HepG2 (cell line): ENCODE data around the gene PGPEP1. TPM values are rescaled to one million over a fixed set of nuclear protein-coding genes. Genes with fewer than 3 reads are reported as not detected.

Experiments used
- AHR ChIP-seq: IDR thresholded peaks from 2 replicates; pipeline ENCODE4 v1.6.1; 2018; ENCODE audit warnings: missing genetic modification reagents, missing compliant biosample characterization
- ARID2 ChIP-seq: sonication (generic); formaldehyde crosslinking; IDR thresholded peaks from 2 replicates; pipeline ENCODE4 v1.8.1; 2022; ENCODE audit warnings: mild to moderate bottlenecking, missing genetic modification reagents, borderline replicate concordance
- HNRNPL ChIP-seq: fragments of 200-400 bp; formaldehyde crosslinking; IDR thresholded peaks from 2 replicates; pipeline ENCODE4 v1.6.1; 2017; ENCODE audit warnings: mild to moderate bottlenecking, low read depth, low read length
- LCORL ChIP-seq, 2 experiments: fragments of 450-650 bp in 1 of 2; sonication (generic) in 1 of 2; formaldehyde crosslinking in 1 of 2; IDR thresholded peaks; 2 replicates each; pipeline versions ENCODE4 v1.5.0 to v1.6.1; 2017 to 2020; ENCODE audit warnings: antibody characterized with exemption in 1 of 2, missing genetic modification reagents in 1 of 2
- RBM22 ChIP-seq: fragments of 200-400 bp; formaldehyde crosslinking; optimal IDR thresholded peaks from 2 replicates; pipeline ENCODE3; 2017; ENCODE audit warnings: mild to moderate bottlenecking, low read length, moderate library complexity
- RNF2 ChIP-seq: fragments of 450-650 bp; conservative IDR thresholded peaks from 2 replicates; pipeline ENCODE4 v1.6.1; 2016; ENCODE audit warnings: low read depth
- TSC22D2 ChIP-seq: sonication (generic); formaldehyde crosslinking; IDR thresholded peaks from 2 replicates; pipeline ENCODE4 v1.5.1; 2020; ENCODE audit warnings: missing genetic modification reagents, mild to moderate bottlenecking, borderline replicate concordance
- YEATS4 ChIP-seq: sonication (generic); formaldehyde crosslinking; IDR thresholded peaks from 2 replicates; pipeline ENCODE4 v1.4.0; 2020; ENCODE audit warnings: missing genetic modification reagents, borderline replicate concordance
- ZNF563 ChIP-seq: sonication (generic); formaldehyde crosslinking; IDR thresholded peaks from 2 replicates; pipeline ENCODE4 v1.8.0; 2022; ENCODE audit warnings: mild to moderate bottlenecking, moderate library complexity, missing genetic modification reagents
- ZNF720 ChIP-seq: sonication (generic); formaldehyde crosslinking; IDR thresholded peaks from 2 replicates; pipeline ENCODE4 v1.4.0; 2020; ENCODE audit warnings: missing genetic modification reagents
- polyA plus RNA-seq, 8 experiments: library from polyadenylated mRNA; depleted of rRNA in 3 of 8; stranded (reverse) in 7 of 8; unstranded in 1 of 8; fragments of >200 nt; fragmentation: Illumina TruSeq in 4 of 8; extraction: Trizol in 4 of 8; gene quantifications; 2 replicates each; pipeline versions ENCODE4 v1.2.1 to v1.2.3, GENCODE V29; 2011 to 2016; ENCODE audit warnings: low read depth in 4 of 8, missing spikeins in 1 of 8, mixed read lengths in 1 of 8; ENCODE audit not compliant: insufficient read depth in 1 of 8
- total RNA-seq, 5 experiments: library from RNA; depleted of rRNA; stranded (reverse); fragments of >200 nt; fragmentation: Illumina TruSeq; extraction: Trizol; gene quantifications; 2 replicates each; pipeline ENCODE4 v1.2.3, GENCODE V29; 2016; ENCODE audit warnings: low read depth in 1 of 5
- TF ChIP-seq, protein P1 (sequence below): sonication (generic); formaldehyde crosslinking; IDR thresholded peaks from 2 replicates; pipeline ENCODE4 v1.4.0; 2020; ENCODE audit warnings: mild to moderate bottlenecking, missing genetic modification reagents
- TF ChIP-seq, protein P2 (sequence below): sonication (generic); formaldehyde crosslinking; IDR thresholded peaks from 2 replicates; pipeline ENCODE4 v1.5.0; 2020; ENCODE audit warnings: missing genetic modification reagents, mild to moderate bottlenecking, borderline replicate concordance
- TF ChIP-seq, protein P3 (sequence below): sonication (generic); formaldehyde crosslinking; IDR thresholded peaks from 2 replicates; pipeline ENCODE4 v1.4.0; 2020; ENCODE audit warnings: missing genetic modification reagents, borderline replicate concordance
- TF ChIP-seq, protein P4 (sequence below): sonication (generic); formaldehyde crosslinking; IDR thresholded peaks from 2 replicates; pipeline ENCODE4 v1.8.1; 2023; ENCODE audit warnings: mild to moderate bottlenecking, missing genetic modification reagents, borderline replicate concordance
- TF ChIP-seq, protein P5 (sequence below): sonication (generic); formaldehyde crosslinking; IDR thresholded peaks from 2 replicates; pipeline ENCODE4 v1.8.0; 2022; ENCODE audit warnings: mild to moderate bottlenecking, missing genetic modification reagents, moderate library complexity
- TF ChIP-seq, protein P6 (sequence below): sonication (generic); formaldehyde crosslinking; IDR thresholded peaks from 2 replicates; pipeline ENCODE4 v1.4.0; 2020; ENCODE audit warnings: missing genetic modification reagents

PGPEP1 gene
- total and polyA plus RNA-seq, 2 of the 13 experiments (the other 11 are each of a cell fraction or from before 2014, with no cell fraction given), result 53.1 to 56.6 TPM

DNA sequence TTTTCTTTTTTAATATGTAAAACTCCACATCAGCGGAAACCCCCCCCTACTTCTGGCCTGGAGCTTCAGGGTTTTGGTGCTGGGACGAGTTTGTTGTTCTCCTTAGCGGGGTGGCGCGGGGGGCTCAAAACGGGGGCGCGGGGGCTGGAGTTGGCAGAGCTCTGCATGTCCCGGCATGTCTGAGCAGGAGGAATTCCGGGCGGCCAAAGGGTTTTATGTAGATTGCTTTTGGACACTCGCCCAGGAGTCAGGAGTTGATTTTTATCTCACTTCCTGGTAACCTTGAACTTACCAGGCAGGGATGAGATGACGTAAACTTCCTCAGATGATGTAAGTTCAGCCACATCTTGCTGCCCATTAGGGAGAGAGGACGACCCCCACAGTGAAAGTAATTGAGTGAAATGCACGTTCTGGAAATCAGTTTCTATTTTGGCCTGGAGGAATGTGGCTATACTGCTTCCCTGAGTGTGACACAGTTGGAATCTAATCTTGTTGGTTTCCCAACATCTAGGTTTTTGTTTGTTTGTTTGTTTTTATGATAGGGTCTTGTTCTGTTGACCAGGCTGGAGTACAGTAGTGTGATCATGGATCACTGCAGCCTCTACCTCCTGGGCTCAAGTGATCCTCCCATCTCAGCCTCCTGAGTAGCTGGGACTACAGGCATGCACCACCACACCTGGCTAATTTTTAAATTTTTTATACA, 24.6 kb downstream of the PGPEP1 start (continued):
- TF ChIP-seq, protein P1, sequence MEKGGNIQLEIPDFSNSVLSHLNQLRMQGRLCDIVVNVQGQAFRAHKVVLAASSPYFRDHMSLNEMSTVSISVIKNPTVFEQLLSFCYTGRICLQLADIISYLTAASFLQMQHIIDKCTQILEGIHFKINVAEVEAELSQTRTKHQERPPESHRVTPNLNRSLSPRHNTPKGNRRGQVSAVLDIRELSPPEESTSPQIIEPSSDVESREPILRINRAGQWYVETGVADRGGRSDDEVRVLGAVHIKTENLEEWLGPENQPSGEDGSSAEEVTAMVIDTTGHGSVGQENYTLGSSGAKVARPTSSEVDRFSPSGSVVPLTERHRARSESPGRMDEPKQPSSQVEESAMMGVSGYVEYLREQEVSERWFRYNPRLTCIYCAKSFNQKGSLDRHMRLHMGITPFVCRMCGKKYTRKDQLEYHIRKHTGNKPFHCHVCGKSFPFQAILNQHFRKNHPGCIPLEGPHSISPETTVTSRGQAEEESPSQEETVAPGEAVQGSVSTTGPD (CRISPR knock-in tag), result no peak; the same call in 1 of the 2 replicates
- TF ChIP-seq LCORL (IDR thresholded peaks at IDR 0.05) (0 out of 2 replicates have a peak, but pooled peaks have one; percentile 13), LCORL (CRISPR knock-in tag; IDR thresholded peaks at IDR 0.05) (peak; percentile 90), ZNF563 (CRISPR knock-in tag) (no peak), ZNF720 (CRISPR knock-in tag) (no peak), AHR (CRISPR knock-in tag) (no peak), TSC22D2 (CRISPR knock-in tag) (no peak), RBM22 (peak; percentile 42), RNF2 (no peak), ARID2 (CRISPR knock-in tag) (0 out of 2 replicates have a peak, but pooled peaks have one; percentile 71), YEATS4 (peak; percentile 56; the same call in 1 of the 2 replicates), HNRNPL (no peak)
- TF ChIP-seq, protein P2, sequence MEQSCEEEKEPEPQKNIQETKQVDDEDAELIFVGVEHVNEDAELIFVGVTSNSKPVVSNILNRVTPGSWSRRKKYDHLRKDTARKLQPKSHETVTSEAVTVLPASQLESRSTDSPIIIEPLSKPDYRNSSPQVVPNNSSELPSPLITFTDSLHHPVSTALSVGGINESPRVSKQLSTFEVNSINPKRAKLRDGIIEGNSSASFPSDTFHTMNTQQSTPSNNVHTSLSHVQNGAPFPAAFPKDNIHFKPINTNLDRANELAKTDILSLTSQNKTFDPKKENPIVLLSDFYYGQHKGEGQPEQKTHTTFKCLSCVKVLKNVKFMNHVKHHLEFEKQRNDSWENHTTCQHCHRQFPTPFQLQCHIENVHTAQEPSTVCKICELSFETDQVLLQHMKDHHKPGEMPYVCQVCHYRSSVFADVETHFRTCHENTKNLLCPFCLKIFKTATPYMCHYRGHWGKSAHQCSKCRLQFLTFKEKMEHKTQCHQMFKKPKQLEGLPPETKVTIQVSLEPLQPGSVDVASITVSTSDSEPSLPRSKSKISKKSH (CRISPR knock-in tag), result no peak
- TF ChIP-seq, protein P3, sequence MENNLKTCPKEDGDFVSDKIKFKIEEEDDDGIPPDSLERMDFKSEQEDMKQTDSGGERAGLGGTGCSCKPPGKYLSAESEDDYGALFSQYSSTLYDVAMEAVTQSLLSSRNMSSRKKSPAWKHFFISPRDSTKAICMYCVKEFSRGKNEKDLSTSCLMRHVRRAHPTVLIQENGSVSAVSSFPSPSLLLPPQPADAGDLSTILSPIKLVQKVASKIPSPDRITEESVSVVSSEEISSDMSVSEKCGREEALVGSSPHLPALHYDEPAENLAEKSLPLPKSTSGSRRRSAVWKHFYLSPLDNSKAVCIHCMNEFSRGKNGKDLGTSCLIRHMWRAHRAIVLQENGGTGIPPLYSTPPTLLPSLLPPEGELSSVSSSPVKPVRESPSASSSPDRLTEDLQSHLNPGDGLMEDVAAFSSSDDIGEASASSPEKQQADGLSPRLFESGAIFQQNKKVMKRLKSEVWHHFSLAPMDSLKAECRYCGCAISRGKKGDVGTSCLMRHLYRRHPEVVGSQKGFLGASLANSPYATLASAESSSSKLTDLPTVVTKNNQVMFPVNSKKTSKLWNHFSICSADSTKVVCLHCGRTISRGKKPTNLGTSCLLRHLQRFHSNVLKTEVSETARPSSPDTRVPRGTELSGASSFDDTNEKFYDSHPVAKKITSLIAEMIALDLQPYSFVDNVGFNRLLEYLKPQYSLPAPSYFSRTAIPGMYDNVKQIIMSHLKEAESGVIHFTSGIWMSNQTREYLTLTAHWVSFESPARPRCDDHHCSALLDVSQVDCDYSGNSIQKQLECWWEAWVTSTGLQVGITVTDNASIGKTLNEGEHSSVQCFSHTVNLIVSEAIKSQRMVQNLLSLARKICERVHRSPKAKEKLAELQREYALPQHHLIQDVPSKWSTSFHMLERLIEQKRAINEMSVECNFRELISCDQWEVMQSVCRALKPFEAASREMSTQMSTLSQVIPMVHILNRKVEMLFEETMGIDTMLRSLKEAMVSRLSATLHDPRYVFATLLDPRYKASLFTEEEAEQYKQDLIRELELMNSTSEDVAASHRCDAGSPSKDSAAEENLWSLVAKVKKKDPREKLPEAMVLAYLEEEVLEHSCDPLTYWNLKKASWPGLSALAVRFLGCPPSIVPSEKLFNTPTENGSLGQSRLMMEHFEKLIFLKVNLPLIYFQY (CRISPR knock-in tag), result peak; percentile 44; the same call in 1 of the 2 replicates
- TF ChIP-seq, protein P4, sequence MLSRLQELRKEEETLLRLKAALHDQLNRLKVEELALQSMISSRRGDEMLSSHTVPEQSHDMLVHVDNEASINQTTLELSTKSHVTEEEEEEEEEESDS (CRISPR knock-in tag), result 0 out of 2 replicates have a peak, but pooled peaks have one; percentile 22
- TF ChIP-seq, protein P5, sequence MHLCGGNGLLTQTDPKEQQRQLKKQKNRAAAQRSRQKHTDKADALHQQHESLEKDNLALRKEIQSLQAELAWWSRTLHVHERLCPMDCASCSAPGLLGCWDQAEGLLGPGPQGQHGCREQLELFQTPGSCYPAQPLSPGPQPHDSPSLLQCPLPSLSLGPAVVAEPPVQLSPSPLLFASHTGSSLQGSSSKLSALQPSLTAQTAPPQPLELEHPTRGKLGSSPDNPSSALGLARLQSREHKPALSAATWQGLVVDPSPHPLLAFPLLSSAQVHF (CRISPR knock-in tag), result no peak
- TF ChIP-seq, protein P6, sequence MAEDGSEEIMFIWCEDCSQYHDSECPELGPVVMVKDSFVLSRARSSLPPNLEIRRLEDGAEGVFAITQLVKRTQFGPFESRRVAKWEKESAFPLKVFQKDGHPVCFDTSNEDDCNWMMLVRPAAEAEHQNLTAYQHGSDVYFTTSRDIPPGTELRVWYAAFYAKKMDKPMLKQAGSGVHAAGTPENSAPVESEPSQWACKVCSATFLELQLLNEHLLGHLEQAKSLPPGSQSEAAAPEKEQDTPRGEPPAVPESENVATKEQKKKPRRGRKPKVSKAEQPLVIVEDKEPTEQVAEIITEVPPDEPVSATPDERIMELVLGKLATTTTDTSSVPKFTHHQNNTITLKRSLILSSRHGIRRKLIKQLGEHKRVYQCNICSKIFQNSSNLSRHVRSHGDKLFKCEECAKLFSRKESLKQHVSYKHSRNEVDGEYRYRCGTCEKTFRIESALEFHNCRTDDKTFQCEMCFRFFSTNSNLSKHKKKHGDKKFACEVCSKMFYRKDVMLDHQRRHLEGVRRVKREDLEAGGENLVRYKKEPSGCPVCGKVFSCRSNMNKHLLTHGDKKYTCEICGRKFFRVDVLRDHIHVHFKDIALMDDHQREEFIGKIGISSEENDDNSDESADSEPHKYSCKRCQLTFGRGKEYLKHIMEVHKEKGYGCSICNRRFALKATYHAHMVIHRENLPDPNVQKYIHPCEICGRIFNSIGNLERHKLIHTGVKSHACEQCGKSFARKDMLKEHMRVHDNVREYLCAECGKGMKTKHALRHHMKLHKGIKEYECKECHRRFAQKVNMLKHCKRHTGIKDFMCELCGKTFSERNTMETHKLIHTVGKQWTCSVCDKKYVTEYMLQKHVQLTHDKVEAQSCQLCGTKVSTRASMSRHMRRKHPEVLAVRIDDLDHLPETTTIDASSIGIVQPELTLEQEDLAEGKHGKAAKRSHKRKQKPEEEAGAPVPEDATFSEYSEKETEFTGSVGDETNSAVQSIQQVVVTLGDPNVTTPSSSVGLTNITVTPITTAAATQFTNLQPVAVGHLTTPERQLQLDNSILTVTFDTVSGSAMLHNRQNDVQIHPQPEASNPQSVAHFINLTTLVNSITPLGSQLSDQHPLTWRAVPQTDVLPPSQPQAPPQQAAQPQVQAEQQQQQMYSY (CRISPR knock-in tag), result 0 out of 2 replicates have a peak, but pooled peaks have one; percentile 45
